GM20000 (cell line): ENCODE measurements around the gene RNF19B.
A peak's percentile ranks its signal among the peaks of the same experiment; 100 is the strongest.

Experiments used
- DNase-seq: peaks from one replicate; pipeline ENCODE4 v3.0.0; 2012; ENCODE audit warnings: low spot score
- TF ChIP-seq, protein P1 (sequence below): IDR thresholded peaks from 2 replicates; pipeline ENCODE4 v1.5.1; 2012; ENCODE audit warnings: mild to moderate bottlenecking, control low read depth; ENCODE audit errors: extremely low read depth, missing control alignments

RNF19B gene

DNA sequence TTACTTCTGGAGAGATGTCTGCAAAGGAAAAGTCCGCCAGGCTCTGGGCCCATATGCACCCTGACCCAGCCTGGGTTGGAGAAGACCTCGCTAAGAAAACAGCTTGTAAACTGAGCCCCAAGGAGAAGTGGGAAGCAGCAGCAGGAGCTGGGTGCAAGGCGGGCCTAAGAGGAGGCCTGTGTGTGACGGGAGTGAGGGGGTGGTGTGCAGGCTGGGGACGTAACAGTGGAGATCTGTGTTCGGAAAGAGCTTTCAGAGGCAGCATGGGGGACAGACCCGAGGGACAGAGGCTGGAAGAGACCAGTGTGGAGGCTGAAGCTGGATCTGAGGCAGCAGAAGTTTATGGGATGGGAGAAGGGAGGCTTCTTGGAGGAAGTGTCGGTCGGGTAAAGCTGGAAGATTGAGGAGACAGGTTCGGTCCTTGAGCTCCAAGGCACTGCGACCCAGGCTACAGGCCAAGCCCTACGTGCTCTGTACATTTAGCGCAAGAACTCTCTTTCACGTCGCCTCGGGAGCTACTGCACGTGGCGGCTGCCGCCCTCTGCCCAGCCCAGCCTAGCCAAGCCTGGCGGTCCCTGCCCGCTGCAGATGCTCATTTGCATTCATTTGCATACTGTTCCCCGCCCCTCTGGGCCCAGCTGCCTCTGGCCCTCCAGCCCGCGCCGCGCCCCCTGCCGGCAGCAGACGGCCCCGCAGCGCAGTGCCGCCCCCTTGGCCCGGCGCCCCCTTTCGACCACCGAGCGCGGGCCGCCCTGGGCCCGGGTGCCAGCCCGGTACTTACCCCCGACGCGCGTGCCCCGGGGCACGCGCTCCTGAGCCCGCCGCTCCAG lies 72.0 kb downstream of the RNF19B start:
- DNase-seq: peak; percentile 83
- TF ChIP-seq, protein P1, sequence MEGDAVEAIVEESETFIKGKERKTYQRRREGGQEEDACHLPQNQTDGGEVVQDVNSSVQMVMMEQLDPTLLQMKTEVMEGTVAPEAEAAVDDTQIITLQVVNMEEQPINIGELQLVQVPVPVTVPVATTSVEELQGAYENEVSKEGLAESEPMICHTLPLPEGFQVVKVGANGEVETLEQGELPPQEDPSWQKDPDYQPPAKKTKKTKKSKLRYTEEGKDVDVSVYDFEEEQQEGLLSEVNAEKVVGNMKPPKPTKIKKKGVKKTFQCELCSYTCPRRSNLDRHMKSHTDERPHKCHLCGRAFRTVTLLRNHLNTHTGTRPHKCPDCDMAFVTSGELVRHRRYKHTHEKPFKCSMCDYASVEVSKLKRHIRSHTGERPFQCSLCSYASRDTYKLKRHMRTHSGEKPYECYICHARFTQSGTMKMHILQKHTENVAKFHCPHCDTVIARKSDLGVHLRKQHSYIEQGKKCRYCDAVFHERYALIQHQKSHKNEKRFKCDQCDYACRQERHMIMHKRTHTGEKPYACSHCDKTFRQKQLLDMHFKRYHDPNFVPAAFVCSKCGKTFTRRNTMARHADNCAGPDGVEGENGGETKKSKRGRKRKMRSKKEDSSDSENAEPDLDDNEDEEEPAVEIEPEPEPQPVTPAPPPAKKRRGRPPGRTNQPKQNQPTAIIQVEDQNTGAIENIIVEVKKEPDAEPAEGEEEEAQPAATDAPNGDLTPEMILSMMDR: peak; percentile 91

DNA sequence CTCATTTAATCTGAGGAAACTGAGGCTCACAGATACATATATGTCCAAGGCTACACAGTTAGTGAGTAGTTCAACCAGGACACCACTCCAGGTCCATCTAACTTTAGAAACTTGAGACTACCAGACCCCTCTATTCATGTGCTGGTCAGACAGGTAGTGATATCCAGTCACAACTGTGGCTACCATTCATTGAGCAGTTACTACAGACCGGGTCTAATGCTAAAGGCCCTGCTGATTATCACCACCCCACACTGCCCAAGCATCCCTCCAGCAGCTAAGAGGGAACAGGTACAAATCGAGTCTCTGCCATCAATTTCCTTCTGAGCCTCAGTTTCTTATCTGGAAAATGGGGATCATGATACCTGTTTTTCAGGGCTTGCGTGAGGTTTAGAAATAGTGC lies 73.0 kb downstream of the RNF19B start:
- TF ChIP-seq, protein P1: no peak
- no peak for DNase-seq

DNA sequence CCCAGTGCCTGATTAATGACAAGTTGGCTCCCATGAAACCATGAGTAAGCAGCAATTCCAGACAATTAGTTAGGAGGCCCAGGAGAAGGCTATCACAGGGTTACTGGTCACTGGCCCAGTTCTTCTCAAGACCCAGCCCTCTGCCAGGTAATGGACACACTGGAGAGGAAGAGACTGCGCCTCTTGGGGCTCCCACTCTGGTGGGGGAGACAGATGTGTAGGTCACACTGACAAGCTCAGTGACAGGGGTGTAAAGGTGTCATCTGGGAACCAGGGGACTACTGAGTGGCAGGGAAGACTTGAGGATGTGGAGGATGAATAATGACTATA lies 73.4 kb downstream of the RNF19B start:
- TF ChIP-seq, protein P1: no peak
- DNase-seq: no peak

DNA sequence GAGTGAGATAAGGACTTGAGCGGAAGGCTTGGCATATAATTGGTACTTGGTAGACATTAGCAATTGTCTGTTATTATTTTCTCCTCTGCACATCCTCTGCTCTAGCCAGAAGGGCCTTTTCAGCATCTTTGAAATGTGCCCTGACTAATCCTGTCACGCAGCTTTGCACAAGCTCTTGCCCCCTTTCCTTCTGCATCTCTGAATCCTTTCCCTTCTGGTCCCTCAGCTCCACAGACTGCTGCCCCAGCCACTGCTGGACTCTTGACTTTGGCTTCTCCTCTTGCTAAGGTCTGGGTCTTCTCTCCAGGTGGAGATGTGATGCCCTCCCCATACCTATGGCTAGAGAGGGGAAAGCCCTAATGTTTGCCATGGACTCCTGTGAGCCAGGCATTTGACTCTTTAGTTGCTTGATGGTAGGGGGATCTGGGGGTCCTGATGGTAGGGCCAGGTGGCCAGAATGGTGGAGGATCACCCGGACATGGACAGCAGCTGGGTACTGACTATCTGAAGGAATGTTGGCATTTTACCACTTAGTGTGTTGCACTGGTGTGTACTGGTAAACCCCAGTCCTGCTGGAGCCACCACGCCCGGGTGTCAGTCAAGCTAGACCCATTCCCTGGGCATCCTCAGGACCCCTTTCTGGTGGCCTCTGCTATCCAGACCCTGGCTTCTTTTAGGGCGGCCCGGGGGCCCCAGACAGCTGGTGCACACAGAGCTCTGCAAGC lies 73.9 kb downstream of the RNF19B start:
- no peak for DNase-seq
- TF ChIP-seq, protein P1: no peak

DNA sequence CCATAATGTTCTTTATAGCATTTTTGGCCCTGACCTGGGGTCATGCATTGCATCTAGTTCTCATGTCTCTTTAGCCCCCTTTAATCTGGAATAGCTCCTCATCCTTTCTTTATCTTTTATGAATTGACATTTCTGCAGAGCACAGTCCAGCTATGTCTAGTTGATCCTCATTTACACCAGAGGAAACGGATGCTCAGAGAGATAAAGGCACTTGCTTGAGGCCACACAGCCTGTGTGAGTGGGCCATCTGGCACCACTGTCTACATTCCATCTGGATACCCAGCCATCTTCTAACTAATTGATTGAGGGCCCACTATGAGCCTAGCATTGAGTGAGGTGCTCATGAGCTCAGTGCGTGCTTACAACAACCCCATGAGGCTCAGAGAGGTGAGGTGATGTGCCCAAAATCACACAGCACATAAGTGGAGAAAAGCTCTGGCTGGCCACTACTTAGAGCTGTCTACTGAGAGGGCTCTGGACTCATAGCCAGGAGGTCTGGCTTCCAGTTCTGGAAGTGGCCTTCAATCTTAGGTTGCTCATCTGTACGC lies 74.8 kb downstream of the RNF19B start:
- no peak for DNase-seq
- TF ChIP-seq, protein P1: no peak

DNA sequence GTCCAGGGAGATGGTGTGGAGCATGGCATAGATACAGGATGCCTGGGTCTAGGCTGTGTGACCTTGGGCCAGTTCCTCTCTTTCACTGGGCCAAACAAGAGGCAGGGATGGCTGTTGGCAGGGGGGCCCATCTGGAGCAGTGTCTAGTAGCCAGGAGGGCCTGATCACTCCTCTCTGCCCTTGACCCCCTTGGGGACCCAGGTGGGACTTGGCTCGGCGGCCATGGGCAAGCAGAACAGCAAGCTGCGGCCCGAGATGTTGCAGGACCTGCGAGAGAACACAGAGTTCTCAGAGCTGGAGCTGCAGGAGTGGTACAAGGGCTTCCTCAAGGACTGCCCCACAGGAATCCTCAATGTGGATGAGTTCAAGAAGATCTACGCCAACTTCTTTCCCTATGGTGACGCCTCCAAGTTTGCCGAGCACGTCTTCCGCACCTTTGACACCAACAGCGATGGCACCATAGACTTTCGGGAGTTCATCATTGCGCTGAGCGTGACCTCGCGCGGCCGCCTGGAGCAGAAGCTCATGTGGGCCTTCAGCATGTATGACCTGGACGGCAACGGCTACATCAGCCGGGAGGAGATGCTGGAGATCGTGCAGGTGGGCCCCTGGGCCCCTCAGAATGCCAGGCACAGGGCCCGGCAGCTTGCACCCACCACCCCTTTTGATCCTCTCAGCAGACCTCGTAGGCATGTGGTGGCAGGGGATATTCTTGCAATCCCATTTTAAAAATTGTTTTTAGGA lies 75.8 kb downstream of the RNF19B start:
- TF ChIP-seq, protein P1: no peak
- no peak for DNase-seq
